ENCODE measurements around the gene CACNA1I.
"Not testable (repeated sequence)": the region's sequence is repeated elsewhere in the genome, so short reads cannot be mapped to it uniquely, and the experiment has no call there.

Gene CACNA1I

DNA sequence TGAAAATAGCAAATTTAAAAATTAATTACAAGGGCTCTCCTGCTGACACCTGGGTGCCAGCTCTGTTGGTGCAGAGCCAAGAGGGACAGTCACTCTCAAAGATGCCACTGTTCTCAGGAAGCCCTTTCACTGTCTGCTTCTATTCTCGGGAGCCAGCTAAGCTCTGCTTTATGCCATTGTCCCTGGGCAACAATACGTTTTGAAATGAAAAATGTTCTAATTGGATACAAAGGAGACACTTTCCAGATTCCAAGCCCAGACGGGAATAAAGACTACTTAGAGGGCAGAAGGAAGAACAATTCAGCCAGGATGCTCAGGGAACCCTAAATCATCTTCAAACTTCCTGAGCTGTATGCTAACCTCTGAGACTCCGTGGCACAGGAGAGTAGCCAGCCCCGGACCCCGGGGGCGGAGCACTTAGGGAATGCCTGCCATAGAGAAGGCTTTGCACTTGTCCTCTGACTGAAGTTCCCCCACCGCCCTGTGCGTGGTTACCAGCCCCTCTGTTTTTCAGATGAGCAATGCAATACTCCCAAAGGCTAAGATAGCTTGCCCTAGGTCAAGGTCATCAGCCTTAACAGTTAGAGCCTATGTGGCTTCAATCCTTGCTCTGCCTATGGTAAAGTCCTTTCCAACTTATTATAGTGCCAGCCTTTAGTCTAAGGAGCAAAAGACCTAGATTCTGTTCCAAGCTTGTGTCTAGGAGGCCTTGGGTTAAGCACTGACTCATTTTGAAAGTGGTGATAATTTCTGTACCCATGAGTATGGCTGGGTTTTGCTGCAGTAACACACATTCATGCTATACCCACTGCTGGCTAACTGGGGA, 150.9 kb downstream of the CACNA1I start:
- DNase-seq (ENCODE audit: low spot score) = no peak

DNA sequence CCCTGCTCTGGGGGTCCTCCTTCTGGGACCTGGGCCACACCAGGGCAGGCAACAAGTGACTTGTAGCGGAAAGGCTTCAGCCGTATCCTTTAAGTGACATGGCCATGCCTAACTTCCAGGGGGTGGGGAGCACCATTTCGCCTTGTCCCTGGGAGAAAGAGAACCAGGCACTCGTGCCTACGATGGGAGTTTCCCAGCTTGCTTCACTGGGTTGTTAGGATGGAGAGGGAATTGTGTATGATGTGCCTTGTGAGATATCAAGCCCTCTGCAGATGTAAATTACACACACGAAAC, 151.4 kb downstream of the CACNA1I start:
- DNase-seq (ENCODE audit: low spot score) = no peak

DNA sequence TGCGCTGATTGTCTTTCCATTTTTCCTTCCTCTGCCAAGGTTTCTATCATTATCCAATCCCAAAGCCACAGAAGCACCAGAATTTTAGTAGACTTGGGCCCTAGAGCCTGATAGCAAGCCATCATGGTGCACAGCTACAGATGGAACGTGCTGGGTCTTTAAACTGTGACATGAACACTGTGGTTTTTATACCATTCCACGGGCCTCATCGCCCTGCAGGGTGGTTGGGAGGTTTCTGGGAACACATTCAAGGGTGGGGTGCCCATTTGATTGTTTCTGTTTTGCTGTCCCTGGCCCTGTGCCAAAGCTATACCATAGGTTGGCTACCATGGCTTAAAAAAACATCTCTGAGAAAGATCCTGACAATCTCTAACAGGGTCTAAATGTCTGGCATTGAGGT, 151.9 kb downstream of the CACNA1I start:
- no peak for DNase-seq (ENCODE audit: low spot score)

DNA sequence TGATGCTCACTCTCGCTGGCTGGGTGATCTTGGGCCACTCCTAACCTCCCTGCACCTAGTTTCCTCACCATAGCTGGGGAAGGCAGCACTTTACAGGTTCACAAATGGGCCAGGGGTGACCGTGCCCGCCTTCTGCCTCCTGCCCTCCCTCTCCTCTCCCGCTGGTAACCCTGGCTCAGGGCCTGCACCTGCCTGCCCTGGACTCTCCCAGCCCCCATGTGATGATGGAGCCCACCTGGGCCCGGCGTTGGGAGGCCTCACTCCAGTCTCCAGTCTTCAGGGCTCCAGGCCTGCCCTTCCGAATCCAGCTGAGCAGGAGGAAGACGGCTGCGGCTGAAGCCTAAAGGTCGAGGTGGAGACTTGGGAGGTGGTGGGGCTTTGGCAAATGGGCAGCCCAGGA, 152.9 kb downstream of the CACNA1I start:
- DNase-seq (ENCODE audit: low spot score) = no peak

DNA sequence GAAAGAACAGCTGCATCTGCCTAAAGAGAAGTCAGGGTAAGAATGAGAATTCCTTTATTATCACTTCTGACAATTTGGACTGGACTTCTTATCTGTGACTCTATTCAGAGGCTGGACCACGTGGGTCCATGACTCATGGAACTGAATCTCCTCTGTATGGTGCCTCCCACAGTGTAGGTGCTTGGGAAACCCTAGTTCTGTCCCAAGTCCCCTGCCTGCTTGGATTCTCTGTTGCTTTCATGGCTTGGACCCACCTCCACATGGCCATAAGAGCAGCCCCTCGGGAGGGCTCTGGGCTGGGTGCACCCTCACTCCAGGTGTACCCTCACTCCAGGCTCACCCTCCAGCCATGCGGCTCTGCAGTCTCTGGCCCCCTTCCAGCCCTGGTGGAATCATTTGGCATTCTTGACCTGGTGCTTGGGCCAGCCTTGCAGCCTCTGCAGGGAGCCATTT, 153.4 kb downstream of the CACNA1I start:
- DNase-seq (ENCODE audit: low spot score) = no peak

DNA sequence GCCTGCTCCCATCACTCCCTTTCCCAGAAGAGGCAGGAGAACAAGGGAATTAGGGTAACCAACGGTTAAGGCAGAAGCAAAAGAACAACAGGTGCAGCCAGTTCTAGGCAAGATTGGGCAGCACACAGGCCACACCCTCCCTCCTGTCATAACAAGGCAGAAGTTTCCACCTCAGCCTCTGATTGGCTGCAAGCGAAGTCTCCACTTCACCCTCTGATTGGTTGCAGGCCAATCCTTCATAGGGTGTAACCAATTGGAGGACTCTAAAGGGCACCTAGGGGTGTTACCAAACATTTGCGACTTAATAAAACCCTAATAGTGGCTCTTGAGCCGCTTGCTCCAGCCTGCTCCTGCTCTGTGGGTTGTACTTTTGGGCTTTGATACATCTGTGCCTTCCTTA, 153.8 kb downstream of the CACNA1I start:
- no peak for DNase-seq (ENCODE audit: low spot score)

DNA sequence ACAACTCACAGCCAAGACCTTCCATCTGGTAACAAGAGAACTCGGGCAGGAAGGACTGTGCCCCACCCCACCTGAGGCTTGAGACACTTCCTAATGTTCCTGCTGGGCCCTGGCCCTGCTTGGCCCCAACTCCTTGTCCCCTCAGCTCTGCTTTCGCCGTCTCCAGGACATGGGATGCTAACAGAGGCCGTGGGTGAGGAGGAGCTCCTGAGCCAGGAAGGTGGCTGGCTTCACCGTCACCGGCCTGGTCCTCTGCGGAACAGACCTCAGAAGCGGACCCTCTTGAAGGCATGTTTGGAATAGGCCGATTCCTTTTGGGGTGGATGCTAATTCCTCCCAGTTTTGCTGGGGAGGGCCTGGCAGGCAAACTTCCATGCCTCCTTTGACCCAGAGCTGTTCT, 154.3 kb downstream of the CACNA1I start:
- DNase-seq (ENCODE audit: low spot score) = no peak

DNA sequence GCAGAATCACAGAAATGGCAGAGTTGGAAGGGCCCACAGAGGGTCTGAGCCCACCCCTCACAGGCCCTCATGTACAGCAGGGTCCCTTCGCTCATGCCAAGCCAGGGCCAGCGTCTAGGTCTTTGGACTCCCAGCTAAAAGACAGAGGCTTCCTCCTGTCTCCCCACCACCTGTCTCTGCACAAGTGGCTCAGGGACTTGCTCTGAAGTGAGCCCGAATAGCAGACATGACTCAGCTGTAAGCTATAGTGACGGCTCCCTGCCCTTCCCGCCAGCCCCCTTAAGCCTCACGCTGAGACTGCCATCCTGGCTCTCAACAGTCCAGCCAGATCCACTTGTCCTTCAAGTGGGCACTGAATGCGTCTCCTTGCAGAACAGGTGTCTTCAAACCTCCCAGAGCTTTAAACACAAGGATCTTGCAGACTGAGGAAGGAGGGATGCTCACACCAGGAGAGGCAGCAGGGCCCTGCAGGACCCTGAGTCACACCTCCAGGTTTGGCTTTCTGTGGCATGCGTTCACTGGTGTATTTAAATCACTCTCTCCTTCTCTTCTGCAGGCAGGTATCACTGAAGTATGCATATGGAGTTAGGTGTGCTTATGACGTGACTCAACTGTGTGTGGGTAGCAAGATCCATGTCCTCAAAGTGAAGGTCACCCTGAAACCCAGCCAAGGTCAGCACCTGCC, 154.9 kb downstream of the CACNA1I start:
- no peak for DNase-seq (ENCODE audit: low spot score)

DNA sequence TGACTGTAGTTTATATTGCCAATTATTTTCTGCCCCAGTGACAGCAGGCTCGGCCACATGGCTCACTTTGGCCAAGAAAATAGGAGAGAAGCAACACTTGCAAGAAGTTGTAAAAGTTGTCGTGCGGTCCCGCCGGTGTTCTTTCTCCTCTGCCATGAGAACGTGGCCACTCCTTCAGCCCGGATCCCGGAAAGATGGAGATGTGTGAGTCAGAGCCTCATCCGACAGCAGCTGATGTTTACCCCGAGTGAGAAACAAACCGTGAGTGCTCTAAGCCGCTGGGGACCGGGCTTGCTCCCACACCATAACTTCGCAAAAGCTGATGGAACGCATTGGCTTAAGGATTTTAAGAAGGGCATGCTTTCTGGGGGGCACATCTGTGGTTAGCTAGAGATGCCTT, 157.0 kb downstream of the CACNA1I start:
- peak; percentile 44 for DNase-seq (ENCODE audit: low spot score)

DNA sequence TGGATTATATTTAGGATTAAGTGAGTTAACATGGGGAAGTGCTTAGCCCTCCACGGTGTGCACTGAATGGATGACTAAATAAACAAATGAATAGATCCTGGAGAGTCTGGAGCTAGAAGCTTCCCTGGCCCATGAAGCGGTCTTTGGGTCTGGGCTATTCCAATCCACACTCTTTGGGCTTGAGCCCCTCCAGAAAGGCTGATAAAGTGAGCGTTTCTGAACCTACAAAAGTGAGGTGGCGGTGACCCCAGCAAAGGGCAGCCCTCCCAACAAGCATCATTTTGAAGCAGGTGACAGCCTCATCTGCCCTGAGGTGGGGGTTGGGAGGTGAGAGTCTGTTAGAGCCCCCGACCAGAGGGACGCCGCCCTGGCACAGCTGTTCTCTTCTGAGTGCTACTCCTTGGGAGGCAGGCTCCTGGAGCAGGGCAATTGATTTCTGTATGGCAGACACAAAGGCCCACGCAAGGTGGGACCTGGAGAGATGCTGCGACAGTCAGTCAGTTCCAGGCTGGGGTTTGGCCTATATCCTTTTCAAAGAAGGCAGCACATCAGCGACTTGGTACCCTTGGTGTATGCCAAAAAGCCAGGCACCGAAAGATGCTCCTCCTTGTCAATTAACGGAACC, 157.8 kb downstream of the CACNA1I start:
- peak; percentile 5 for DNase-seq (ENCODE audit: low spot score)

DNA sequence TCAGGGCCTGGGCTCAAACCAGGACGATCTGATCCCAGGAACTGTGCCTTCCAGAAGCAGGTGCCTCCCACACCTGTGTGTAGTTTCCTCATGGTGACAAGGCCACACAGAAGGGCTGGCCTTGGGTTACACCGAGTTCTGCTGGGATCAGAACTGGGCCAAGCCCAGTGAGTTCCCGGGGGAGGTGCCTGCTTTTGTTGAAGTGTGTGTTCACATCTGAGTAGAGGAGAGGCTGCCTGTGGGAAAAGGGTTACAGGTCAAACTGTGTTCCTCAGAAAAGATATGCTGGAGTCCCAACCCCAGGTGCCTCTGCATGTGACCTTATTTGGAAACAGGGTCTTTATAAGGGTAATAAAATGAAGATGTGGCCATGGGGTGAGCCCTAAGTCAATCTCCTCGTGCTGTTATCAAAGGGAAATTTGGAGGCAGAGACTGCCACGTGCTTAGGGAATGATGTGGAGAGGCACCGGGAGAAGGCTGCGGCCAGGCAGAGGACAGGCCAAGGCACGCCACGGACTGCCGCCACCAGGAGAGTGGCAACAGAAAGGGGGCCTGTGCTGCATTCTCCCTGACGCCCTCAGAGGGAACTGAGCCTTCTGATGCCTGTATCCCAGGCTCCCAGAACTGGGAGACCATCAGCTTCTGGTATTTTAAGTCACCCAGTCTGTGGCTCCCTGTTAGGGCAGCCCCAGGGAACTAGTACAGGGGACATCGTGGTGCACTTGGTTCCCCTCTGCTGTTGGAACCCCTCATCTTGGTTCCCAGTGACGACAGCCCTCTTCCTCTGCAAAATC, 158.8 kb downstream of the CACNA1I start:
- no peak for DNase-seq (ENCODE audit: low spot score)

DNA sequence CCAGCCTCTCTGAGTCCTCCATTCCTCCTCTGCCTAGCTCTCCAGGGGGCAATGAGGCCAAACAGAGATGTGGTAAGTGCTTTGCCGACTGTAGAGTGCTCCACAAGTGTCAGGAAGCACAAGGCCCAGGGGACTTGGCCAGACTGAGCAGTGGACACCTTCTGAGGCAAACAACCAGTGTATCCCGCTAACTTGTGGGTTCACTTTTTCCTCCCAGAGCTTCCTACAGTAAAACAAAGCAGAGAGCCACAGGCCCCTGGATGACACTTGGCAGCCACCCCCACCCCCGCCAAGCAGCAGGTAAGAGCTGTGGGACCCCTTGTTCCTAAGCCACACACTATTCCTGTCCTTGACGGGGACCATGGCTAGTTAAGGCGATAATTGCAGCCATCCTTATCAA, 160.9 kb downstream of the CACNA1I start:
- no peak for DNase-seq (ENCODE audit: low spot score)

DNA sequence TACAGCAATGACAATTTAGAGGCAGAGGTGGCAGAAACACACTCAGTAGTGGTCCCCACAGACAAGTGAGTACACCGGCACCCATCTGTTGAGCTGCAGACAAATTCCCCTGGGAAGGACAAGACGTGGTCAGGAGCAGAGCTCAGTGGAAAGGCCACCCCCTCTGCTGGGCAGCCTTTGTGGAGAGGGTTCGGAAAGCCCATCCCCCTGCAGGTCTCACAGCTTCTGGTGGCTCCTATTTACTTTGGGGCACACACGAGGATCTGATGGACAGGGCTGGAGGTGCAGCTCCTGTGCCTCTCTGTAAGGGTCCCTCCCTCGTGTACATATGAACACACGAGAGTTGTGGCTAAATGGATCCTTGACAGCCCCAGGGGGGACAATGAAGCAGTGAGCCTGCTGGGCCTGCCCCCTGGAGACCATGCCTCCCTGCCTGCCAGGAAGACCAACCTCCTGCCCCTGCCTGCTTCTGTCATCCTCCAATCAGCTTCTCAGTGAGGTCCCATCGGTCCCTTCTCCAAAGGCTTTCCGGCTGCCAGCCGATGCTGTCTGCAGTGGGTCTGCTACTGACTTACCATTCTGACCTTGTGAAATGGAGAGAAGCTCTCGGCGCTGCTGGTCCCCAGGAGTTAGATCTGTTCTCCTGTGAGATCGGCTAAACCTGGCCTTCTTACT, 161.5 kb downstream of the CACNA1I start:
- DNase-seq (ENCODE audit: low spot score) = no peak

DNA sequence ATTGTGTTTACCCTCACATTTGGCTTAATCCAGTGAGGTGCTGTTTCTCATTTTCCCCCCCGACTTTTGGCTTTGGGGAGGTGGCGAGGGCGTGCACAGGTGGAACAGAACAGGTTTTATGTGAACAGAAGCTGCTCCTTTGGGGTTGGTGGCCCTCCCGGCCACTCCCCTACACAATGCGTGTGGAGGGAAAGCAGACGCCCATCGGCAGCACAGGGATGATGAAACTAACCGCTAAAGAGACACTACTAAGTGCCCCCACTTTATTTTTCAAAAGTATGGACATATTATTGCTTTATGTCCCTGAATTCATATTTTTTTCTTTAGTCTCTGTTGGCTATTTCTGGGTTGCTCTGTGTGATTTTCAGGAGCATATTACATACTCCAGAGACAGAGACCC, 162.1 kb downstream of the CACNA1I start:
- no peak for DNase-seq (ENCODE audit: low spot score)

DNA sequence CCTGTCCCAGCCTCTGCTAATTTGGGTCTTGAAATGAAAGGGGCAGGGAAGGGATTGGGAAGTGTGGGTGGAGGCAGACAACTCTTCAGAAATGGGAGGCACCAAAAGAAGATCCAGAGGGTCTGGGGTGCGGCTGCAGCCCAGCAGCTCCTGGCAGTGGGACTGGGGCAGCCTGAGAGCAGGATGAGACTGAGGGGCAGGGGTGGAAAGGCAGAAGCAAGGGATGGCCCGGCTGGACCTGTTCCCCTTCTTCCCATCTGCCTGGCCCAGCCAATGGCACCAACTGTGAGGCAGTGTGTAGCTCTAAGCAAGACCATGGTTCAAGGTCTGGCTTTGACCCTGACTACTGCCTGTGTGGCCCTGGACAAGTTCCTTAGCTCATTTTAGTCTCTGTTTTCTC, 162.6 kb downstream of the CACNA1I start:
- DNase-seq (ENCODE audit: low spot score) = no peak

DNA sequence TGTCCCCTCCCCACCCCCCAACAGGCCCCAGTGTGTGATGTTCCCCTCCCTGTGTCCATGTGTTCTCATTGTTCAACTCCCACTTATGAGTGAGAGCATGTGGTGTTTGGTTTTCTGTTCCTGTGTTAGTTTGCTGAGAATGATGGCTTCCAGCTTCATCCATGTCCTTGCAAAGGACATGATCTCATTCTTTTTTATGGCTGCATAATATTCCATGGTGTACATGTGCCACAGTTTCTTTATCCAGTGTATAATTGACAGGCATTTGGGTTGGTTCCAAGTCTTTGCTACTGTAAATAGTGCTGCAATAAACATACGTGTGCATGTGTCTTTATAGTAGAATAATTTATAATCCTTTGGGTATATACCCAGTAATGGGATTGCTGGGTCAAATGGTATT, 163.5 kb downstream of the CACNA1I start:
- DNase-seq (ENCODE audit: low spot score) = not testable (repeated sequence)

DNA sequence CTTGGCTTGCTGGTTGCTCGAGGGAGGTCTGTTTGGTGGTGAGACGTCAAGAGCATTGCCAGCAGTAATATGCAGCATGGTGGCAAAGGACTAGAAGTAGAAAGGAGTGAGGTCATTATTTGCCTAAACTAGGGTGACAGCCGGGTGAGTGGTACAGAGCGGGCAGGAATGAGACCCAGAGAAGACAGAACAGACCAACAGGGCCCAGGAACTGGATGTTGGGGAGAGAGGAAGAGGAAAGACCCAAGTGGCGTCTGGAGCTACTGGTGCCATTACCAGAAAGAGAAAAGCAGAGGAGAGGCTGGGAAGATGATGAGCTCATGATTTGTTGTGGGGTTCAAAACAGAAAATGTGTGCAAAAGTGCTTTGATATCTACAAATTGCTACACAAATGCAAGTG, 164.3 kb downstream of the CACNA1I start:
- no peak for DNase-seq (ENCODE audit: low spot score)

DNA sequence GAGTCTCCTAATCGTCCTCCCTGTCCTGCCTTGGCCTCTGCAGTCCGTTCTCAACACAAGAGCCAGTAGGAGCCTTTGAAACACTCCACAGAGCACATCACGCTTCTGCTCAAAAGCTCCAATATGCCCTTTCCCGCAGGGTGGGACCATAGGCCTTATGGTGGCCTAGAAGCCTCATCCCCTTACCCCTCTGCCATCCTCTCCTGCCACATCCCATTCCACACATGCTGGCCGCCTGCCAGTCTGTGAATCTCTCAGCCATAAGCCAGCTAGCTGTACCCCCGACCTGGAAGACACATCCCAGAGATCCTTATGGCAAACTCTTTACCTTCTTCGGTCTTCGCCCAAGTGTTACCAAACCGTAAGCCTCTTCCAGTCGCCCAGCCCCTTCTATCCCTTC, 165.2 kb downstream of the CACNA1I start:
- no peak for DNase-seq (ENCODE audit: low spot score)

DNA sequence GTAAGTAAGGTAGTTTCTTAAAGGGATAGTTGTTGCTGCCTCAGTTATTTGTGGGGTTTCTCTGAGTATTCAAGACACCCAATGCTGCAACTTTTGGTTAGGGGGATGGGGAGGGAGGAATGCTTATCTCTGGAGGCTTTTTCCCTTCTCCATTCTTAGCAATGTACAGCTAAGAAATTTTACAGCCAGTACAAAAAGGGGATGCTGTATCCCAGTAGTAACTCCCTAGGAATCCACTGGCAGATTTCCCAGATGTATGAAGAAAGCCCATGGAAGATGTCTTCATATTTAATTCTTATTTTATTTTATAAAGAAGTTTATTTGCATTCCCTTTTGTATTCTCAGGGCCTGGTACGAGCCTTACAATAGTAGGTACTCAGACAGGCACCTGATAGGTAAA, 168.2 kb downstream of the CACNA1I start:
- no peak for DNase-seq (ENCODE audit: low spot score)

Data from AG20443 (cell line).